Left lobe of liver (tissue), 2 donors: ENCODE results near the gene TNFSF8. TPM values are rescaled to one million over a fixed set of nuclear protein-coding genes. Genes with fewer than 3 reads are reported as not detected.

Experiments used
- ATAC-seq: fragments of 200-7000 bp; cut with Tn5 transposase; one replicate; pipeline ENCODE4 v1.9.1; 2020; ENCODE audit warnings: mild to moderate bottlenecking, moderate library complexity
- DNase-seq: peaks from one replicate; pipeline ENCODE4 v3.0.0-alpha.2; 2020; ENCODE audit warnings: low spot score
- total RNA-seq: library from RNA; stranded (reverse); gene quantifications from one replicate; pipeline ENCODE4 v1.2.1, GENCODE V29; 2021
- donor health status: DM: no; HTN: no; CAD: no; lungs with moderate emphysema.
- donor health status: DM: no; HTN: yes; CAD: no.

Gene TNFSF8
- total RNA-seq, 1 donor from 2014 or later, result 0.33 TPM

- no peak for DNase-seq
- ATAC-seq, result no peak
These were observed 46.7 kb downstream of the TNFSF8 start for GRCh38 chr9:114883709-114884108.

- DNase-seq (no peak), ATAC-seq (no peak)
These were observed 50.1 kb downstream of the TNFSF8 start for GRCh38 chr9:114880291-114880745.

DNA sequence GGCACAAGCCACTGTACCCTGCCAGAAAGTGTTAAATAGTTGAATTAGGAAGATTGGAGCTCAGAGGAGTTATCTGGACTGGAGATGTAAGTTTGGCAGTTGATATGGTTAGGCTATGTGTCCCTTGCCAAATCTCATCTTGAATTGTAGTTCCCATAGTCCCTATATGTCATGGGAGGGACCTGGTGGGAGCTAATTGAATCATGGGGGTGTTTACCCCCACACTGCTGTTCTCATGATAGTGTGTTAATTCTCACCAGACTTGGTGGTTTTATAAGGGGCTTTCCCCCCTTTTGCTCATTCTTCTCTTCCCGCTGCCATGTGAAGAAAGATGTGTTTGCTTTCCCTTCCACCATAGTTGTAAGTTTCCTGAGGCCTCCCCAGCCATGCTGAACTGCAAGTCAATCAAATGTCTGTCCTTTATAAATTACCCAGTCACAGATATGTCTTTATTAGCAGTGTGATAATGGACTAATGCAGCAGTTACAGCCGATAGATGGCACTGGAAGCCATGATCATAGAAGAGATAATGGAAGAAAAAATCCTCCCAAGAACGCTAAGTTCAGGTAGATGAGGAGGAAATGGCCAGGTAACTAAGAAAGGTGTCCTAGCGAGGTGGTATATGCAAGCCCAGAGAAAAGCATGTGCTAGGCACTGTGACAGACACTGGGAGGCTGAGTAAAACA, 51.4 kb downstream of the TNFSF8 start:
- DNase-seq, result no peak
- peak; percentile 66 for ATAC-seq

DNA sequence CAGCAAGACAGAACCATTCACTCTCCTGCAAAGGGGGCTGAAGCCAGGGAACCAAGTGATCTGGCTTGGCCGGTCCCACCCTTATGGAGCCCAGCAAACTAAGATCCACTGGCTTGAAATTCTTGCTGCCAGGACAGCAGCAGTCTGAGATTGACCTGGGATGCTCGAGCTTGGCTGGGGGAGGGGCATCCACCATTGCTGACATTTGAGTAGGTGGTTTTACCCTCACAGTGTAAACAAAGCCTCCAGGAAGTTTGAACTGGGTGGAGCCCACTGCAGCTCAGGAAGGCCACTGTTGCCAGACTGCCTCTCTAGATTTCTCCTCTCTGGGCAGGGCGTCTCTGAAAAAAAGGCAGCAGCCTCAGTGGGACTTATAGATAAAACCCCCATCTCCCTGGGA, 60.5 kb downstream of the TNFSF8 start:
- ATAC-seq, result no peak
- DNase-seq, result no peak

- ATAC-seq (no peak), DNase-seq (no peak)
These were observed 61.0 kb downstream of the TNFSF8 start for GRCh38 chr9:114869378-114869777.

GRCh38 chr9:114867327-114867726, 63.1 kb downstream of the TNFSF8 start:
- ATAC-seq (no peak), DNase-seq (no peak)

DNA sequence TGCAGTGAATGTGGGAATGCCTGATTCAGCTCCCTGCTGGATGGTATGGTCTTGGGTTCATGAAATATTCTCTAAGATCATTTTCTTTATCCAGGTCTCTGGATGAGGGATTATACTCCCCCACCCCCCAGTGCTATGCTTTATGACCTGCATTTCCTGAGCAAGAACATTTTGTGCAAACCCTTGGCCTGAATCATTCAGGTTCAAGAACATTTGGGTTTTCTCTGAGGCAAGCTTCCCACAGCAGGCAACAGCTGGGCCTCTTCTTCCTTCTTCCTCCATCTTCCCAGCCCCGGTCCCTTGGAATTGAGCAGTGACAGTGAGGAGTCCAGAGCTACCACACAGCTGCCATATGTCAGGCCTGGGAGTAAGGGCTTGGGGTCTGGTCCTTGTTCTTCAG, 65.9 kb downstream of the TNFSF8 start:
- DNase-seq (no peak), ATAC-seq (no peak)

- no peak for DNase-seq
- ATAC-seq, result no peak
These were observed 68.3 kb downstream of the TNFSF8 start for GRCh38 chr9:114861922-114862605.

- ATAC-seq (no peak), DNase-seq (no peak)
These were observed 69.1 kb downstream of the TNFSF8 start for GRCh38 chr9:114861273-114861672.

- DNase-seq, result no peak
- no peak for ATAC-seq
These were observed 70.2 kb downstream of the TNFSF8 start for GRCh38 chr9:114860187-114860586.

GRCh38 chr9:114856942-114857315, 73.5 kb downstream of the TNFSF8 start:
- ATAC-seq (no peak), DNase-seq (no peak)

- ATAC-seq (no peak), DNase-seq (no peak)
These were observed 74.0 kb downstream of the TNFSF8 start for GRCh38 chr9:114856215-114856941.

DNA sequence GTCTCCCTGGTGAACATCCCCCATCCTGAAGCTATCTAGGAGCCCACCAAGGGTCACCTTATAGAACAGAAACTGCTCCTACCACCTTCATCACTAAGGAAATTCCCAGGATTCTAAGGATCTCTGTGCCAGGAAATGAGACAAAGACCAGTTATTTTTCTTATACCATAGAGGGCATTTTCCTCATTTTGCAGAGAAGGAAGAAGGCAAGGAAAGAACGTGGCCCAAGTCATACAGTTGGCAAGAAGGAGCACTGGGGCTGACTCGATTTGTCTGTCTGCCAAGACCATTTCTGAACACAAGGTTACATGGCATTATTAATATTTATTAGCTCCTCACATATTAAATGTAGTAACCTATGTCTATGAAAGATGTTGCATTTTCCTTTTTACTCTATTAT, 74.9 kb downstream of the TNFSF8 start:
- ATAC-seq, result no peak
- no peak for DNase-seq

- ATAC-seq (no peak), DNase-seq (no peak)
These were observed 75.5 kb downstream of the TNFSF8 start for GRCh38 chr9:114854736-114855355.

GRCh38 chr9:114853071-114853855, 77.1 kb downstream of the TNFSF8 start:
- DNase-seq (no peak), ATAC-seq (no peak)

DNA sequence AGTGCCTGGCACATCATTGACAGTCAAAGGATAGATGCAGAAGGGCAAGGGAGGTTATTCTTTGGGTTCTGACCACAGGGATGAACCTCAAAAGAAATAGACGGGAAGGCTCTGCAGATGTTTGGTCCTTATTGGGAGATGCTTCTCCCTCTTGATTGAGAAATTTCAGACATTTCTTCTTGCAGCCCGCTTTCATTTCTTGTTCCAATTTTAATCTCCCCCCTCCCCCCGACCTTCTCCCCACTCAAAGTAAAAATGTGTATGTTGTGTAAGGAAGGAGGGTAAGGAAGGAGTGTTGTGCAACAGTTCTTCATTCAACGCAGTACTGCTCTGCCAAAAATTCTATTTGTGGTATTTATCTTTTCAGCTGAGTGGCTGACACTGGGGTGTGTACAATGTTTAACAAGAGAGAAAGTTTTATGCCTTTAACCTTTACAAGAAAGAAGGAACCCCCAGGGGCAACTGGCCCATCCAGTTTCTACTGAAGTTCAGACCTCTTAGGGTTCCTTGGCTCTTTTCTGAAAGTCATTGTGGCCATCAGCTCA, 78.3 kb downstream of the TNFSF8 start:
- ATAC-seq (no peak), DNase-seq (no peak)

- DNase-seq, result no peak
- ATAC-seq, result no peak
These were observed 79.1 kb downstream of the TNFSF8 start for GRCh38 chr9:114851306-114851705.
